Panc1 (cell line): ENCODE data around the gene TGM4.

Source experiments
- POLR2AphosphoS5 ChIP-seq: IDR thresholded peaks from 2 replicates; pipeline ENCODE4 v1.6.1; 2012; ENCODE audit warnings: mild to moderate bottlenecking, low read depth, low read length, moderate library complexity
- TF ChIP-seq, protein P1 (sequence below): fragments of 450-650 bp; IDR thresholded peaks from 2 replicates; pipeline ENCODE4 v1.5.1; 2017; ENCODE audit warnings: mild to moderate bottlenecking

DNA sequence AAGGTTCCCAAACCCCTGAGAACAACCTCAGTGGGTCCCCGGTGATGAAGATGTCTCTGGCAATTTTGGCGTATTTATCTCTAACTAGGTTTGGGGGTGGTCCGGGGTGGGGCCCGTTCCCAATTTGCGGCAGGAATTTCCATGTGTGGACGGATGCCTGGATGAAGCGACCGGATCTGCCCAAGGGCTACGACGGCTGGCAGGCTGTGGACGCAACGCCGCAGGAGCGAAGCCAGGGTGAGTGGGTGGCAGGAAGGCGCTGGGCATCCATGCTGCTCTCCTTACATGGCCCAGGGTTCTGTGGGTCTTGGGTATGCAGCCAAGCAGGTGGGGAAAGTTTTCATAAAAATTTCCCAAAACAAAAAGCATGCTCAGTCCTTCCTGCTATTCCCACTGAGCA lies 29.3 kb downstream of the TGM4 start:
- no peak for TF ChIP-seq POLR2AphosphoS5
- TF ChIP-seq, protein P1, sequence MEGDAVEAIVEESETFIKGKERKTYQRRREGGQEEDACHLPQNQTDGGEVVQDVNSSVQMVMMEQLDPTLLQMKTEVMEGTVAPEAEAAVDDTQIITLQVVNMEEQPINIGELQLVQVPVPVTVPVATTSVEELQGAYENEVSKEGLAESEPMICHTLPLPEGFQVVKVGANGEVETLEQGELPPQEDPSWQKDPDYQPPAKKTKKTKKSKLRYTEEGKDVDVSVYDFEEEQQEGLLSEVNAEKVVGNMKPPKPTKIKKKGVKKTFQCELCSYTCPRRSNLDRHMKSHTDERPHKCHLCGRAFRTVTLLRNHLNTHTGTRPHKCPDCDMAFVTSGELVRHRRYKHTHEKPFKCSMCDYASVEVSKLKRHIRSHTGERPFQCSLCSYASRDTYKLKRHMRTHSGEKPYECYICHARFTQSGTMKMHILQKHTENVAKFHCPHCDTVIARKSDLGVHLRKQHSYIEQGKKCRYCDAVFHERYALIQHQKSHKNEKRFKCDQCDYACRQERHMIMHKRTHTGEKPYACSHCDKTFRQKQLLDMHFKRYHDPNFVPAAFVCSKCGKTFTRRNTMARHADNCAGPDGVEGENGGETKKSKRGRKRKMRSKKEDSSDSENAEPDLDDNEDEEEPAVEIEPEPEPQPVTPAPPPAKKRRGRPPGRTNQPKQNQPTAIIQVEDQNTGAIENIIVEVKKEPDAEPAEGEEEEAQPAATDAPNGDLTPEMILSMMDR = no peak
